Activated naive CD8-positive, alpha-beta T cell treated with anti-CD3 and anti-CD28 coated beads for 36 hours (primary cell): ENCODE measurements around the gene MAF. TPM values are rescaled to one million over a fixed set of nuclear protein-coding genes. Genes with fewer than 3 reads are reported as not detected.

Experiments used
- DNase-seq: peaks from one replicate; pipeline ENCODE4 v3.0.0; 2021
- H3K27ac Mint-ChIP-seq: one replicate; pipeline ENCODE4 v1.8.0; 2022; ENCODE audit warnings: mild to moderate bottlenecking, moderate library complexity, mixed read lengths
- H3K27me3 Mint-ChIP-seq: one replicate; pipeline ENCODE4 v1.8.0; 2022; ENCODE audit warnings: mild to moderate bottlenecking, mixed read lengths
- H3K36me3 Mint-ChIP-seq: one replicate; pipeline ENCODE4 v1.8.0; 2021; ENCODE audit warnings: mild to moderate bottlenecking, mixed read lengths
- H3K4me1 Mint-ChIP-seq: one replicate; pipeline ENCODE4 v1.8.0; 2021; ENCODE audit warnings: mixed read lengths
- H3K4me3 Mint-ChIP-seq: one replicate; pipeline ENCODE4 v1.8.0; 2022; ENCODE audit warnings: mild to moderate bottlenecking, moderate library complexity, mixed read lengths
- H3K9me3 Mint-ChIP-seq: one replicate; pipeline ENCODE4 v1.8.0; 2022; ENCODE audit warnings: mixed read lengths
- total RNA-seq, 2 experiments: library from RNA; stranded (reverse); gene quantifications; one replicate each; pipeline ENCODE4 v1.2.3, GENCODE V29; 2021

The MAF gene
- total RNA-seq, 2 experiments from 2014 or later, result 0.36 to 0.54 TPM

DNA sequence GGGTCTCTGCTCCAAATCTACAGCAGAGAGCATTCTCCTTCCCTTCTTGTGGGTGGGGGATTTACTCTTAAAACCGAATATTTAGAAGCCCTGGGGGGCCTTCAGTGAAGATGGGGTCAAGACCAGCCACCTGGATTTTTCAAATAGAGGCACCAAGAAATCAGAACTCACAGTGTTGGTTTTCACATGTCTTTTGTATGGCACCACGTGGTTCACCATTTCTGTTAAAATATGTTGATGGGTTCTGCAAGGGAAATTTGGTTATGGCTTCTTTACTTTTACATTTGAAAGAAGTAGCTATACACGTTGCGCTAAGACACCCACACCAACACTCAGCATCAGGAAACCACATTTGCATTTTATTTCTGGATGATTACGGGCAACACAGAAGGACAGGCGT, 17.7 kb downstream of the MAF start:
- Mint-ChIP-seq H3K27me3 (peaks cover 30% of the 10 kb centered on the region), H3K36me3 (no peaks in the 10 kb centered on the region), H3K4me3 (no peak overlapping the region), H3K4me1 (no peaks in the 10 kb centered on the region), H3K9me3 (no peaks in the 10 kb centered on the region), H3K27ac (no peak overlapping the region)
- no peak for DNase-seq

DNA sequence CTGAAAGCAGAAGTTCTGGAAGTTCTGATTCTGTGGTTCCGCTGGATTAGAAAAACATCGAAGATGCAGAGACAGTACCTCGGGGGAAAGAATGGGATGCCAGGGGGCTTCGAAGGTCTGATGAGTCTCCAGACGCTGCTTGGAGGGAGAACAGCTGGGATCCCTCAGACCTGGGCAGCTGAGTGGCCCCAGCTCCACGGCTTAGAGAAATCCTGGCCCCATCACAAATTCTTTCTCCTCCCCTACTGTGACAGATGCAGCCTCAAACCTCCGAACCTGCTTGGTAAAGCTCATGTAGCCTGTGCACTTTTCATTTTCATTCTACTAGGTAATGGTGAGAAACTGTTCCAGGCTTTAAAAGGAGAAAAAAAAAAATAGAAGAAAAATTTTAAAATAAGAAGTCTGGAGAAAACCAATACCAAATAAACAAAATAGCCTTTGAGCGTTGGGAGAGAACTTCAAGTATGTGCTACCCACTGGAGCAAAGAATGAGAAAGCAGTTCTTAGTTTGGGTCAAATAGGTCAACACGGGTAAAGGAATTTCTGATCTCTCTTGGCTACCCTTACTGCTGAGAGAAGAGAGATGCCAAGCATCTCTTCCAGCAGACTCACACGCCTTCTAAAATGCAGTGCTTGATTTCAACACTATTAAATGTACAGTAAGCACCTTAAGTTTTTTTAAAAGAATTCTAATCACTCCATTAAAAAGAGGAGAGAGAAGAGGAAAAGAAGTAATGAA, 19.9 kb downstream of the MAF start:
- Mint-ChIP-seq H3K27me3 (peaks cover 33% of the 10 kb centered on the region), H3K27ac (no peak overlapping the region), H3K4me1 (no peaks in the 10 kb centered on the region)

DNA sequence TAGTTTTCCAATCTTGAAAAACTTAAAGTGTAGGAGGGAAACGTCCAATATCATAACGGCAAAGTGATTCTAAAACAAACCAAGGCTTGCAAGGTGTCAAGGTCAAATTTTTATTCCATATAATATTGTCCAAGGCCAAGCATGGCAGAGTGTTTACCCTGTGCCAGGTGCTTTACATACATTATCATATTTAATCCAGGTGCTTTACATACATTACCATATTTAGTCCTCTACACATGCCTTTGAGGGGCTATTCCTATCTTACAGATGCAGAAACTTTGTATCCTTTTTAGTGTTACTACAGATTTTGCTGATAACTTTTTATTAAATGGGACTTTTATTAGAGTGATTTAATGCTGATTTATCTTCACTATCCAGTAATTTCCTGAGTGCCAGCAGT, 23.9 kb downstream of the MAF start:
- Mint-ChIP-seq H3K27me3 (peaks cover 41% of the 10 kb centered on the region), H3K36me3 (no peaks in the 10 kb centered on the region), H3K9me3 (no peaks in the 10 kb centered on the region), H3K4me3 (no peak overlapping the region), H3K27ac (no peak overlapping the region), H3K4me1 (no peaks in the 10 kb centered on the region)
- no peak for DNase-seq

More for the DNA sequence above, 19.9 kb downstream of the MAF start:
- no peaks in the 10 kb centered on the region for H3K36me3 Mint-ChIP-seq
- no peak overlapping the region for H3K4me3 Mint-ChIP-seq
- no peaks in the 10 kb centered on the region for H3K9me3 Mint-ChIP-seq
- DNase-seq, result no peak

DNA sequence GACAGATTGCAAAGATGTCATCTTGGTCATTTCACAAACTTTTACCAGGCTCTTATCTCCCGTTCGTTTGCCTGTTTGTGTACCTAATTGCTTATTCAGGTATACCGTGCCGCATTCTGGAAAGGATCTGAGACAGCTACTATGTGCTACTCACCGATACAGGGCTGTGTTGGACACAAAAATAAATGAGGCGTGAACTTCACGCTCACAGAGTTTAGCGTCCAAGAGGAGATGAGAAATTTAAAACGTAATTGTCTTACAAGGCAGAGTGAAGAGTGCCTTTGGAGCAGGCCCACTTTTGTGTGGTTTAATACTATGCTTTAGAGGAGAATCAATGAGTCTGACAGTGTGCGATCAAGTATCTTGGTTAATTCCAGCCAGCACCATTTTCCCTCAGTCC, 26.7 kb downstream of the MAF start:
- peaks cover 46% of the 10 kb centered on the region for H3K27me3 Mint-ChIP-seq
- H3K27ac Mint-ChIP-seq, result no peak overlapping the region
- no peak overlapping the region for H3K4me3 Mint-ChIP-seq
- no peaks in the 10 kb centered on the region for H3K36me3 Mint-ChIP-seq
- DNase-seq, result no peak
- H3K9me3 Mint-ChIP-seq, result no peaks in the 10 kb centered on the region
- H3K4me1 Mint-ChIP-seq, result no peaks in the 10 kb centered on the region

DNA sequence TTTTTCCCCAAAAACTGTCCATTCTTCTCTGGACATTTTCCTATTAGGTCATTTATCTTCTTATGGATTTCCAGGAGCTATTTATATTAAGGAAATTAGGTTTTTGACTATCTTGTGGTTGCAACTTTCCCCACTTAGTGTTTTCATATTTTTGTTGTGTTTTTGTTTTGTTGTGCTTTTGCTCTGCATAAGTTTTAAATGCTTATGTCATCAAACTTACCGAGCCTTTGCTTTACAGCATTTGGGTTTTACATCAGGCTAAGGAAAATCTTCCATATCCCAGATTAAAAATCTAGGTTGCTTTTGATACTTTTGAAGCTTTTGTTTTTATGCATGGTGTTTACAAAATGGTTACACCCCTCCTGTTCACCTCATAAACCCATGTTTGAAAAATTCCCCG, 27.5 kb downstream of the MAF start:
- Mint-ChIP-seq H3K27ac (no peak overlapping the region), H3K4me1 (no peaks in the 10 kb centered on the region), H3K36me3 (no peaks in the 10 kb centered on the region), H3K9me3 (no peaks in the 10 kb centered on the region), H3K27me3 (peaks cover 50% of the 10 kb centered on the region), H3K4me3 (no peak overlapping the region)
- no peak for DNase-seq

DNA sequence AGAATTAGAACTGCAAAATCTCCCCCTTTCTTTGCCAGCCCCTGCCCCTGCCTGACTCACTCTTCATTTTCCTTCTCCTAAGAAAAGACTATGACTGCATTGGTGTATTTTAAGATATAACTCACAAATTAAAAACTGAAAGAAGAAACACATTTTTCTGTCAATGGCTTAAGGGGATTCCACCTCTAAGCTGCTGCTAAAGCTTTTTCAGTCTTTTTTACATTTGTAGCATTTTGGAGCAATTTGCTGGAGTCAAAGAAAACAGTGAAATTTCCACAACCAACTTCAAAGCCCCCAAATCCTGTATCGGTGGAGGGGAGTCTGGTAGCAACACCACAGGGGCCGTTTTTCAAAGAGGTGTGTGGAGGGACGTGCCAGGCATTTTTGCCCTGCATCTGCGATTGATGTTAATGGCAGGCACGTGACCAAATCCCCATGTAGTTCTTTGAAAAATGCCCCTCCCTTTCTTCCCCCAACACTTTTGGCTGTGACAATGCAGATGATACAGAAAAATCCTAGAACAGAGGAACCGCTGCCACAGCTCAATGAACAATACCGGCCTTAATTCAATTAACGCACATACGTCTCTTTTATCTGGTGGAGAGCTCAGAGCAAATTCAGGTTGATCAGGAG, 28.5 kb downstream of the MAF start:
- no peak overlapping the region for H3K27ac Mint-ChIP-seq
- no peaks in the 10 kb centered on the region for H3K4me1 Mint-ChIP-seq
- no peaks in the 10 kb centered on the region for H3K36me3 Mint-ChIP-seq
- H3K9me3 Mint-ChIP-seq, result no peaks in the 10 kb centered on the region
- H3K4me3 Mint-ChIP-seq, result no peak overlapping the region
- DNase-seq, result no peak
- H3K27me3 Mint-ChIP-seq, result peaks cover 51% of the 10 kb centered on the region

DNA sequence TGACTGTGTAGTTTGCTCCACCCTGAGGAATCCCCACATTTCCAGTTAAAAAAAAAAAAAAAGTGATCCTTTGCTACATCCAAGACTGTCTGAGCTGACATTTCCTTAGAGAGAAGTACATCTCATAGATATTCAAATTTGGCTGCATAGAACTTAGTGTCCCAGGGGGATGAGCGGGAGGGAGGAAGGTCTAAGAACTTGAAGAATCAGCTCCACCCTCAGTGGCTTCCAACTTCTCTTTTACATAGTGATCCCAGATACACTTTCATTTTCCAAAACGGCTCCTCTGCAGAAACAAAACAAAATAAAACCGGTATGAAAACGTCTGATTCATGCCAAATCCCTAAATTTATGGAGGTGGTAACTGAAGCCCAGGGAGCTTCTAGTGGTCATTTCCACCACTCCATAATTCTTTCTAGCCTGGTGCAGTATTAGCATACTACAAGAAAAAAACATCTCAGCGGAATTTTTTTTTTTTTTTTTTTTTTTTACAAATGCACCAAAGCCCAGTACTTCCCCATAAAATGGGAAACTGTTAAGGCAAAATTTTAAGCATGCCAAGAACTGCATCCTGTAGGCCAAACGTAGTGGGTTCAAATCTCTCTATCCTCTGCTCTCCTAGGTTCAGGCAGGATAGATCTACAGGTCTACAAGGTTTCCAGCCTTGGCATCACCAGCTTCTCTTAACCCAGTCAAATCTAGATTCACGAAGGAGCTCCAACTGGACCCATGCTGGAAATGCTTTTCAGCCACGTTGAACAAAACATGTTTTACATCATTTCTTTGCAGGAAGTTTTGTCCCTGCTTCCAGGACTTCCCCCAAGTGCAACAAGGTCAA, 29.3 kb downstream of the MAF start:
- DNase-seq, result no peak
- Mint-ChIP-seq H3K27ac (no peak overlapping the region), H3K9me3 (no peaks in the 10 kb centered on the region), H3K36me3 (no peaks in the 10 kb centered on the region), H3K27me3 (peaks cover 50% of the 10 kb centered on the region), H3K4me1 (no peaks in the 10 kb centered on the region), H3K4me3 (no peak overlapping the region)

DNA sequence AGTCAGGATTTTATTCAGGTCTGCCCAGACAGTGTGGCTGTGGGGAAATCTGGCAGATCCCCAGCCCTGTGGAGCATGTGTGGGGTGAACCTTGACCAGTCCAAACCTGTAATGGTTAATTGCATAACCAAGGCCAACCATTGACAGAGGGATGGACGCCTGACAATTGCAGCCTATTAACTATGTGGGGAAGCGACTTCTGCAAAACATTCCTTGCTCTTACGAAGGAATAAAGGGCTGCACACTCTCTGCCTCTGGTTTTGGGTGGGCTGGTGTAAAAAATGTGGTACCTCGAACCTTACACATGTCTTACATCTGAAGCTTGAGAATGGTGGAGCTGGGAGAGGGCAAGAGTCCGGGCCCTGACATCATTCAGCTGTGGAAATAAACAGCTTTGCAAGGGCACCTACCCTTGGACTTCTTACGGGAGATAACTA, 35.8 kb downstream of the MAF start:
- no peak for DNase-seq
- Mint-ChIP-seq H3K27me3 (peaks cover 16% of the 10 kb centered on the region), H3K36me3 (no peaks in the 10 kb centered on the region), H3K4me1 (no peaks in the 10 kb centered on the region), H3K4me3 (no peak overlapping the region), H3K9me3 (no peaks in the 10 kb centered on the region), H3K27ac (no peak overlapping the region)

DNA sequence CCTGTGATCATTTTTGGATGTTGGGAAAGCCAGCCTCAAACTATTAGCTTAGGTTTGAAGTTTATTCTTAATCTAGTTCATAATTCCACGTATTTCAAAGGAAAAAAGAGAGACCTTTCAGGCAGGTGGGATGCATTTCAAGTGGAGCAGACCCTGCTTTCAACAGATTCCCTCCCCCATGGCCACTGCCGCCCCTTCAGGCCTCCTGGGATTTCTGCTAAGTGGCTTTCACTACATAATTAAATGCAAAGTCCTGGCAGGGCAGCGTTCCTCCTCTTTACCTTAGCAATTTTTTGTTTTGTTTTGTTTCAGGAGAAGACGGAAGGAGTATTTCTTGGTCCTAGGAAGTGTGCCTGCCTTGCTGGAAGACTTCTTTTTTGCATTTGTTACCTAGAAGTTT, 36.6 kb downstream of the MAF start:
- no peaks in the 10 kb centered on the region for H3K9me3 Mint-ChIP-seq
- no peaks in the 10 kb centered on the region for H3K36me3 Mint-ChIP-seq
- H3K4me3 Mint-ChIP-seq, result no peak overlapping the region
- peaks cover 12% of the 10 kb centered on the region for H3K27me3 Mint-ChIP-seq
- no peak for DNase-seq
- H3K4me1 Mint-ChIP-seq, result no peaks in the 10 kb centered on the region
- H3K27ac Mint-ChIP-seq, result no peak overlapping the region

DNA sequence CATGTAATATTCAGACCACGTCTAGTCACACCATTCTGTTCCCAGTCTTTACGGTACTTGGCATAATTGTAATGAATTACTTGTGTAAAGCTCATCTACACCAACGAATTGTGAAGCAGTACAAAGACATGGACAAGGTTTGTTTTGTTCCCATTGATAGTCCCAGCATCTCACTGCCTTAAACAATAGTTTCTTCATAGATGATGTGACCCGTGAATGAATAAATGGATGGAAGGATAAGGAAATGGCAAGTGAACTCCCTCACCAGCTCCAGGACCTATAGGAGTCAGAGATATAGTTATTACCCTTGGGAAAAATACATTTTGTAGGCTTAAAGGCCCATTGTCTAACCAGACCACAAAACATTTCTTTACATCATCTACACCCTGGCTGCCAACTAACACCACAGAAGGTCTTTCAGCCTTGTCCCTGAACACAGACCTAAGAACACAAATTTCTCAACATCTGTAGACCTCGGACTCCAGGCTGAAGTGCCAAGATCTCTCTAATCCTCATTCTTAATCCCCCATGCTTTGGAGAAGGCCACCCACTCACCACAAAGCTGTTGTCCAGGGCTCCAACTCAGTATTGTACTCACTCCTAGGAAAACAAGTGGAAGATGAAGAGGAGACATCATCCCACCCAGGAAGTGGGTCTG, 38.2 kb downstream of the MAF start:
- DNase-seq, result no peak
- Mint-ChIP-seq H3K4me3 (no peak overlapping the region), H3K4me1 (no peaks in the 10 kb centered on the region), H3K36me3 (no peaks in the 10 kb centered on the region), H3K9me3 (no peaks in the 10 kb centered on the region), H3K27me3 (peaks cover 3% of the 10 kb centered on the region), H3K27ac (no peak overlapping the region)

DNA sequence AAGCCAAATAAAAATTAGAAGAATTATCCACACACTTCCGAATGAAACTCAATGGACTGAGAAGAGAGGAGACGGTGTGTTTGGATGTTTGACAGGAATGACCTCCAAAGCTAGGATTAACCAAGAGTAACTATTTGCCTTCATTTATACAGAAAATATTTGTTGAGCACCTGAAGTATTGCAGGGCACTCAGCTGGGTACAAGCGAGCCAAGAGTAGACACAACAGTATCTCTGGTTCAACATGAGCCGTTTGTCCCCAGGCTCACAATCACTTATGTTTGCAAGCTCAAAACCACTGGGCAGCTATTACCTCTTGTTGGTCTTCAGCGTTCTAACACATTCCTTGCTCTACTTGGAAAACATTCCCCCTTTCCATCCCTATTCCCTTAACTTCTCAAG, 38.8 kb downstream of the MAF start:
- no peak for DNase-seq
- Mint-ChIP-seq H3K4me1 (no peaks in the 10 kb centered on the region), H3K27me3 (peaks cover 3% of the 10 kb centered on the region), H3K36me3 (no peaks in the 10 kb centered on the region), H3K9me3 (no peaks in the 10 kb centered on the region), H3K4me3 (no peak overlapping the region), H3K27ac (no peak overlapping the region)

DNA sequence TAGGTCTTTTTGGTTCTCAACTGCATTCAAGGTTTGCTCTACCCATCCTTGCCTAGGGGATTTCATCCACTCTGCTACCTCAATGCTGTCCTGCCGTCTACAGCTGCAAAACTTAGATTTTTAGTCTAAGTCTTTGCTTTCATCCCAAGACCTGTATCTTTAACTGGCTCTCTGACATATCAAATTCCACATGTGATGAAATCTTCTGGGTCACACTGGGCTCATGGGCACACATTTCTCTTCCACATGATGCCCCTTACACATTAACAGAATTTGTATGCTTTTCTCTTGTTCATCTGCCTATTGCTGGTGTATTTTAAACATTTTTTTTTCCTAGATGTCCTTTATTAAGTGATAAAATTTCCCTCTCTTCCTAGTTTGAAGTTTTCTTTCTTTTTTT, 39.6 kb downstream of the MAF start:
- no peak for DNase-seq
- no peak overlapping the region for H3K27ac Mint-ChIP-seq
- peaks cover 3% of the 10 kb centered on the region for H3K27me3 Mint-ChIP-seq
- H3K9me3 Mint-ChIP-seq, result peaks cover 1% of the 10 kb centered on the region
- no peak overlapping the region for H3K4me3 Mint-ChIP-seq
- no peaks in the 10 kb centered on the region for H3K36me3 Mint-ChIP-seq
- no peaks in the 10 kb centered on the region for H3K4me1 Mint-ChIP-seq

DNA sequence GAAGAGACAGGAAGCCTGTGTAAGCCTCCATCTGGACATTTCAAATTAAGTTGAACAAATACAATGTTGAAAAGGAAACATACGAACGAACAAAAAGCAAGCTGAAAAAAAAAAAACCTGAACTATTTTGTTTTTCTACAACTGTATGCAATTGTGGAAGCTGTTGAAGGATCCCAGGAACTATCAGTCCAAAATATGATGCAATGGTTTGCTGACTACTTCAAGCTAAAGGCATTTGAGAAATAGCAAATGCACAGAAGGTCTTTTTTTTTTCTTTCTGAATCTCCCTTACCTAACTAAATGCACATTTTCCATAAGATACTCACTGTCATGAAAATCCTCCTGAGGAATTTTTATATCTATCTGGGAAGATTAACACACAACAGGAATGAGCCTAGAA, 40.2 kb downstream of the MAF start:
- Mint-ChIP-seq H3K27ac (no peak overlapping the region), H3K27me3 (peaks cover 3% of the 10 kb centered on the region), H3K9me3 (peaks cover 1% of the 10 kb centered on the region), H3K4me3 (no peak overlapping the region), H3K4me1 (no peaks in the 10 kb centered on the region), H3K36me3 (no peaks in the 10 kb centered on the region)
- DNase-seq, result no peak

DNA sequence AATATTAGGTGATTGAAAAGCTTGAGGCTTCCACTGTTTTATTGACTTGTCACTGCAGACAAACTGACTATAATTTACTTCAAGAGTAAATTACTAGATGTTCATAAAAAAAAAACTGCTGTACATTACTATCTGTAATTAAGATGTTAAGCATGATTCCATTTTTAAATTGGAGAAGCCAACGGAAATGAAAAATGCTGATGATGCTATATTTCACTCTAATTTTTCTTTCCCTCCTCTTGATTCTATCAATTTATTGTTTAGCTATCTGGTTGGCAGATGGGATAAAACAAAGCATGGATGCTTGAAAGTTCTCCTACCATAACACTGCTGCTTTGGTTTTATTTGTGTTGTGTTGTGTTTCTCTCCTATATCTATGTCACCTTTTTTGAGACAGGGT, 41.0 kb downstream of the MAF start:
- no peak for DNase-seq
- Mint-ChIP-seq H3K27ac (no peak overlapping the region), H3K36me3 (no peaks in the 10 kb centered on the region), H3K4me3 (no peak overlapping the region), H3K27me3 (peaks cover 3% of the 10 kb centered on the region), H3K4me1 (no peaks in the 10 kb centered on the region), H3K9me3 (peaks cover 1% of the 10 kb centered on the region)

DNA sequence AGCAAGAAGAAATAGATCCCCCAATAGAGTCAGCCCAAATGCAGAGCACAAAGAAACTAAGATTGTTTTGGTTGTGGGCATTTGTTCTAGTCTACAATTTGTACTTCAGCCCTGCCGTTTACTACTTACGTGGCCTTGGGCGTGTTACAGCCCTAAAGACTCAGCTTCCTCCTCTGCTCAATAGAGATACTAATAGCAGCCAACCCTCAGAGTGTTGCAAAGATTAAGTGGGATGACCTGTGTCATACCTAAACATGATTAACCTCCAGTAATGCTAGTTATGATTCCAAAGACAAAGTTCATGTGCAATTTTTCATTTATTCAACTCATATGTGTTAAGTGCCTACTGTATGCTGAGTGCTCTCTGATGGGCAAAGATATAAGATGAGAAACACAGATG, 43.1 kb downstream of the MAF start:
- Mint-ChIP-seq H3K4me1 (no peaks in the 10 kb centered on the region), H3K27ac (no peak overlapping the region), H3K27me3 (peaks cover 2% of the 10 kb centered on the region), H3K9me3 (peaks cover 1% of the 10 kb centered on the region), H3K4me3 (no peak overlapping the region), H3K36me3 (no peaks in the 10 kb centered on the region)
- DNase-seq, result no peak
